DND-41 (cell line): ENCODE measurements around the gene NPFF.

ENCODE experiments used
- CTCF ChIP-seq: IDR thresholded peaks from 2 replicates; pipeline ENCODE4 v1.5.1; 2012; ENCODE audit warnings: borderline replicate concordance, low read length, moderate library complexity, mild to moderate bottlenecking; ENCODE audit not compliant: poor library complexity, severe bottlenecking; ENCODE audit errors: extremely low read depth
- EZH2 ChIP-seq: IDR thresholded peaks from 3 replicates; pipeline ENCODE4 v1.6.1; 2012; ENCODE audit warnings: borderline replicate concordance, low read depth, mild to moderate bottlenecking, moderate library complexity, low read length, inconsistent platforms; ENCODE audit not compliant: severe bottlenecking

DNA sequence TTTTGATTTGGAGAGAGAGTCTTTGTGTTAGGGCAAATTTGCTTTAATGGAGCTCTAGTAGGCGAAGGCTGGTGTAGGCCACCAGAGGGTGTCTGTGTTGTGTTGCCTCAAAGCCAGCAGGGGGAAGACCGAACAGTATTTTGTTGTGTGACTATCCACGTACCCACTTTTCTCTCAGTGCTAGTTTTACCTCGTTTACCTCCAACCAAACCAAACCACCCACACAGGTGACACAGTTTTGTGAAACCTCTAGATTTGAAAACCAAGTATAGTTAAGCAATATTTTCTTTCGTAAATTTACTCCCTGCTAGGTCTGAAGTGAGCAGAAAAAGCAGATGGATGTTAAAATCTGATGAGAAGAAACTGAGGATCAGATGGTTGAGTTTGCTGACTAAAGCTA lies 36.3 kb upstream of the NPFF start:
- peak; percentile 72 for TF ChIP-seq CTCF
- TF ChIP-seq EZH2: no peak
